ENCODE measurements around the gene U2AF1L4.

U2AF1L4 gene, protein sequence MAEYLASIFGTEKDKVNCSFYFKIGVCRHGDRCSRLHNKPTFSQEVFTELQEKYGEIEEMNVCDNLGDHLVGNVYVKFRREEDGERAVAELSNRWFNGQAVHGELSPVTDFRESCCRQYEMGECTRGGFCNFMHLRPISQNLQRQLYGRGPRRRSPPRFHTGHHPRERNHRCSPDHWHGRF

DNA sequence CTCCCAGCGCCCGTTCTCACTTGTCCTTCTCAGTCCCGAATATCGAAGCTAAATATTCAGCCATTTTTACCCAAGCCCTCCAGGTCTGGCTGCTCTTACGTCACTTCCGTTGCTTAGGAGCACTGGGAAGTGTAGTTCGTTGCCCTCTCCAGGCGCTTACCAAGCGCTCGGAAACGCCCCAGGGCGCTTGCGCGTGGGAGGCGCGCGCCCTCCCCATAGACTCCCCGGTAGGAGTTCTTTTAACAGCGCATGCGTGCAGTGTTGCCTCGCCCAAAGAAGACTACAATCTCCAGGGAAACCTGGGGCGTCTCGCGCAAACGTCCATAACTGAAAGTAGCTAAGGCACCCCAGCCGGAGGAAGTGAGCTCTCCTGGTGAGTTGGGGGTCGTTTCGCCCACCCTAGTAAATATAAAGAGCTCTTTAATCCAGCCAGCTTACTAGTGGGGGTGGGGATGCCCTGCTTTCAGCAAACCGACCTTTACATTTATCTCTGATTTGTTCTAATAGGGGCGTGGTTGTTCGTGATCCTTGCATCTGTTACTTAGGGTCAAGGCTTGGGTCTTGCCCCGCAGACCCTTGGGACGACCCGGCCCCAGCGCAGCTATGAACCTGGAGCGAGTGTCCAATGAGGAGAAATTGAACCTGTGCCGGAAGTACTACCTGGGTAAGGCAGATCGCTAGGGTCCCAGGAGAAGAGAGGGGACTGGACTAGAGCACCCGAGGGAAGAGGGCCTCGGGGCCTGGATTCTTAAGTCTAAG is at the start of gene U2AF1L4, which contains the start of gene PSENEN:
Gene U2AF1L4, minus strand, starts transcription at position 91 of the 759 bp plus-strand sequence. Its CDS starts 27 bp downstream, at position 64.
Gene PSENEN, plus strand, starts transcription at position 324 of the 759 bp plus-strand sequence. Its CDS starts 280 bp downstream, at position 604.
- peak; percentile 99 for DNase-seq (ENCODE audit: extremely low read depth, low read depth)
- no peak for TF ChIP-seq CTCF (IDR thresholded peaks at IDR 0.05; ENCODE audit: low read depth, low read length)

- no peak for DNase-seq (ENCODE audit: extremely low read depth, low read depth)
- no peak for TF ChIP-seq CTCF (IDR thresholded peaks at IDR 0.05; ENCODE audit: low read depth, low read length)
These were observed 48.4 kb upstream of the U2AF1L4 start for GRCh38 chr19:35793381-35794165.

GRCh38 chr19:35792888-35793287 is 47.7 kb upstream of the U2AF1L4 start:
- no peak for TF ChIP-seq CTCF (IDR thresholded peaks at IDR 0.05; ENCODE audit: low read depth, low read length)
- no peak for DNase-seq (ENCODE audit: extremely low read depth, low read depth)

- TF ChIP-seq CTCF (IDR thresholded peaks at IDR 0.05; ENCODE audit: low read depth, low read length) = no peak
- DNase-seq (ENCODE audit: extremely low read depth, low read depth) = no peak
These were observed 47.1 kb upstream of the U2AF1L4 start for GRCh38 chr19:35792312-35792711.

- DNase-seq (ENCODE audit: extremely low read depth, low read depth) = no peak
- no peak for TF ChIP-seq CTCF (IDR thresholded peaks at IDR 0.05; ENCODE audit: low read depth, low read length)
These were observed 46.6 kb upstream of the U2AF1L4 start for GRCh38 chr19:35791814-35792279.

DNA sequence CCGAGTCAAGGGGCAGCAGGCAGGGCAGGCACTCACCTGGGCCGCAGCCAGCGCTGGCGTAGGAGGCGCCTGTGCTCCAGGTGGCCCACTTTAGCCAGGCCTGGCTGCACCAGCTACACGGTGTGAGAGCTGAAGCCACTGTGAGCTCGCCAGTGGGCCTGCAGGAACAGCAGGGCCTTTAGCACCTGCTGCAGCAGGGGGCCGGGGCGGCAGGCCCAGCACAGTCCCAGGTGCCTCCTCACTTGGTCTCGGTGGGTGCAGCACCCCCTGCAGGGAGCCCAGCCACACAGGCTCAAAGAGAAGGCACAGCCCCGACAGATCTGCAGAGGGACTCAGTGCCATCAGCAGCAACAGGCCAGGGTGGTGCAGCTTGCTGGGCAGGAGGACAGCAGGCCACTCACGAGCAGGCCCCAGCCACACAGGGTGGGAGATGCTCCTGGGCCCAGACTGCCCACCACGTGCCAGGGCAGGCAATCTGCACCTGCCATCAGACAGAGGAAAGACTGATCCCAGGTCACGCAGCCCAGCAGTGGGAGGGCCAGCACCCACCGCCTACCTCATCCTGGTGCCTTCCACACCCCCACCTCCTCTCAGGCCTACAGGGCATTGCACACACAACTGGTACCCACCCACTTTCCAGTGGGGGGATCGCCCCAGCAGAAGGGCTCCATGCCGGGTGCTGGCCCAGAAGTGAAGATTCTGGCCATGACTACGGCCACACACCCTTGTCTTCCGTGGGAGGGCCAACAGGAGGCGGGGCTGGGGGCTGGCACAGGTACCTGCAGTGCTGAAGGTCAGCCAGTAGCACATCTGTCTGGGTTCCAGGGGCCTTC is 46.0 kb upstream of the U2AF1L4 start:
- DNase-seq (ENCODE audit: extremely low read depth, low read depth) = no peak

More for the DNA sequence above, 46.0 kb upstream of the U2AF1L4 start:
- no peak for TF ChIP-seq CTCF (IDR thresholded peaks at IDR 0.05; ENCODE audit: low read depth, low read length)

Data from AG09319 (cell line).